Measurements from ENCODE around the gene BRCA2.
A peak's percentile ranks its signal among the peaks of the same experiment; 100 is the strongest.

Gene BRCA2

GRCh38 chr13:32381539-32381938 lies 66.2 kb downstream of the BRCA2 start:
- no peak for DNase-seq (ENCODE audit: low read depth in 3 of 3)

GRCh38 chr13:32383836-32384618 lies 68.7 kb downstream of the BRCA2 start:
- no peak for DNase-seq (ENCODE audit: low read depth in 3 of 3)

GRCh38 chr13:32384702-32385101 lies 69.4 kb downstream of the BRCA2 start:
- no peak for DNase-seq (ENCODE audit: low read depth in 3 of 3)

- DNase-seq (ENCODE audit: low read depth in 3 of 3): no peak
These were observed 70.1 kb downstream of the BRCA2 start for GRCh38 chr13:32385410-32385809.

- DNase-seq (ENCODE audit: low read depth in 3 of 3): no peak
These were observed 74.7 kb downstream of the BRCA2 start for GRCh38 chr13:32390048-32390447.

- DNase-seq (ENCODE audit: low read depth in 3 of 3): no peak
These were observed 75.2 kb downstream of the BRCA2 start for GRCh38 chr13:32390484-32390883.

- DNase-seq (ENCODE audit: low read depth in 3 of 3): no peak
These were observed 75.9 kb downstream of the BRCA2 start for GRCh38 chr13:32391101-32391619.

- DNase-seq (ENCODE audit: low read depth in 3 of 3): no peak
These were observed 87.8 kb downstream of the BRCA2 start for GRCh38 chr13:32403108-32403507.

GRCh38 chr13:32407854-32408253 lies 92.5 kb downstream of the BRCA2 start:
- no peak for DNase-seq (ENCODE audit: low read depth in 3 of 3)

GRCh38 chr13:32408296-32409000 lies 93.1 kb downstream of the BRCA2 start:
- DNase-seq (ENCODE audit: low read depth in 3 of 3): no peak

GRCh38 chr13:32409001-32409313 lies 93.6 kb downstream of the BRCA2 start:
- no peak for DNase-seq (ENCODE audit: low read depth in 3 of 3)

- no peak for DNase-seq (ENCODE audit: low read depth in 3 of 3)
These were observed 94.5 kb downstream of the BRCA2 start for GRCh38 chr13:32409561-32410421.

GRCh38 chr13:32413284-32413683 lies 98.0 kb downstream of the BRCA2 start:
- no peak for DNase-seq (ENCODE audit: low read depth in 3 of 3)

- no peak for DNase-seq (ENCODE audit: low read depth in 3 of 3)
These were observed 99.3 kb downstream of the BRCA2 start for GRCh38 chr13:32414580-32414979.

GRCh38 chr13:32415019-32415418 lies 99.7 kb downstream of the BRCA2 start:
- DNase-seq (ENCODE audit: low read depth in 3 of 3): peak in 1 of 3 experiments; percentile 21

GRCh38 chr13:32417995-32418394 lies 102.7 kb downstream of the BRCA2 start:
- DNase-seq (ENCODE audit: low read depth in 3 of 3): no peak

GRCh38 chr13:32419862-32420261 lies 104.6 kb downstream of the BRCA2 start:
- no peak for DNase-seq (ENCODE audit: low read depth in 3 of 3)

GRCh38 chr13:32423592-32423991 lies 108.3 kb downstream of the BRCA2 start:
- DNase-seq (ENCODE audit: low read depth in 3 of 3): no peak

- no peak for DNase-seq (ENCODE audit: low read depth in 3 of 3)
These were observed 109.8 kb downstream of the BRCA2 start for GRCh38 chr13:32425158-32425557.

GRCh38 chr13:32426191-32426989 lies 111.1 kb downstream of the BRCA2 start:
- DNase-seq (ENCODE audit: low read depth in 3 of 3): peak; percentile 8 to 19 (median 16)
